ENCODE data around the gene AVEN. TPM values are rescaled to one million over a fixed set of nuclear protein-coding genes. Genes with fewer than 3 reads are reported as not detected.

AVEN gene
- total RNA-seq: 28.9 and 37.0 TPM in 2 replicates

GRCh38 chr15:34038871-34039789 is at the start of gene AVEN:
Gene AVEN, minus strand, starts transcription at chr15:34039204. Its CDS starts 158 bp downstream, at chr15:34039046.

DNA sequence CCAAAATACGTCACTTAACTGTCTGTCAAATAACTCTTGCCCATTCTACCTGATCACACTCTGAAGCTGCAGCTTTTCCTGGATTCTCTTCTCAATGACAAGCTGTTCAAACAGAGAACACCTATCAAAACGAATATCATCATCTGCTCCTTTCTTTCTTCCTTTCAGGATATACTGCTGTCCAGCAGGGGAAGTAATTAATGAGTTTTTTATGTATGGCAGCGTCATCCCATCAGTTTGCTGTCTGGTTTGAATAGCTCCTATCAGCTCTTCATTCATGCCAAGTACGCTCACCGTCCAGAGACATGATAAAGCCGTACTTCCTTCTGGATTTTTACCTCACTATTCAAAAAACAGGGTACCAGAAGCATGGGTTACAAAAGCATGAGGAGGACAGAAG is 70.8 kb downstream of the AVEN start, which contains the start of gene CHRM5:
Gene CHRM5 (plus strand): TSS at position 274 of the 400 bp plus-strand sequence. CDS start 94,221 bp downstream, outside the sequence.

Other genes with a start within 250 kb of the AVEN start
- 0.75 TPM in 1 of 2 replicates, not detected in the other for gene CHRM5, start 70.7 kb downstream of the AVEN start, total RNA-seq
- gene EMC7, start 62.7 kb upstream of the AVEN start, total RNA-seq: 44.7 and 49.5 TPM in 2 replicates
- gene PGBD4, start 62.9 kb upstream of the AVEN start, total RNA-seq: 2.0 and 2.6 TPM in 2 replicates
- 64.0 and 79.2 TPM in 2 replicates for gene KATNBL1, start 170.9 kb upstream of the AVEN start, total RNA-seq
- 164 and 265 TPM in 2 replicates for gene EMC4, start 185.8 kb upstream of the AVEN start, total RNA-seq

Data from uterine smooth muscle cell (primary cell).